EH (cell line): ENCODE data around the gene SALL1.

ENCODE experiments used
- DNase-seq: peaks from one replicate; pipeline ENCODE4 v3.0.0-alpha.2; 2015; ENCODE audit warnings: low read depth

The SALL1 gene

DNA sequence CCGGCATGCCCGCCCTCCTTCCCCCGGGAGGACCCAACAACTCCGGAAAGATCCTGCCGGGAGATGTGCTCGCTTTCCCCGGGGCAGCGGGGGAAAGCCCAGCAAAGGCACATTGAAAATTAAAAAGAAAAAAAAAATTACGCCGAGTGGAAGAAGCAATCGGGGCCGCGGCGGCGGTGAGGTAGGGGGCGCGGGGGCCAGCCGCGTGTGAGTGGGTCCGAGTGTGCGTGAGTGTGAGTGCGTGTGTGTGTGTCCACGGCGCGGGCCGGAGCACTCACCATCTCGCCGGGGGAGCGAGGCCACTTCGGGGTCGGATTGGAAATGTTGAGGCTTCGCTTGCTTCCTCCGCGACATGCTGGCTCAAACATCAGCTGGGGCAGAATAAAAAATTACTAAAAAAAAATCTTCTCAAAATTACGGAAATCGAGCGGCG lies at the start of gene SALL1:
SALL1 (minus strand) TSS at position 383 of the 433 bp plus-strand sequence; CDS start at position 354, 29 bp downstream.
- DNase-seq: peak; percentile 32

DNA sequence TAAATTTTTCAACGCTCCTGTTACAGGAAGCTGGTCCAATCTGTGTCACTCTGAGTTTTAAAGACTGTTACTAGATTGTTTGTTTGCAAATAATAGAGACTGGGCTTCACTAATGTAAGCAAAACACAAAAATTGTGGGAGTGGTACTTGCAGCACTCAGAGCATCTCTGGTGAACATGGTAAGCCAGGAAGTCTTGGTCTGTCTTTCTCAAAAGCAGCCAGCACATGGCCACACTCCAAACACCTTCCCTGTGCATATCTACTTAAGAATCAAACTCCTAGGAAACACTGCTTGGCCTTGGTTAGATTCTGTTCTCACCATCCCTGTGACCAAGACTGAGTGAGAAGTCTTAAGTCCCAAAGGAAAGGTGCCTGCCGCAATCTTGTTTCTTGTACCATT lies 49.7 kb upstream of the SALL1 start:
- DNase-seq: no peak

DNA sequence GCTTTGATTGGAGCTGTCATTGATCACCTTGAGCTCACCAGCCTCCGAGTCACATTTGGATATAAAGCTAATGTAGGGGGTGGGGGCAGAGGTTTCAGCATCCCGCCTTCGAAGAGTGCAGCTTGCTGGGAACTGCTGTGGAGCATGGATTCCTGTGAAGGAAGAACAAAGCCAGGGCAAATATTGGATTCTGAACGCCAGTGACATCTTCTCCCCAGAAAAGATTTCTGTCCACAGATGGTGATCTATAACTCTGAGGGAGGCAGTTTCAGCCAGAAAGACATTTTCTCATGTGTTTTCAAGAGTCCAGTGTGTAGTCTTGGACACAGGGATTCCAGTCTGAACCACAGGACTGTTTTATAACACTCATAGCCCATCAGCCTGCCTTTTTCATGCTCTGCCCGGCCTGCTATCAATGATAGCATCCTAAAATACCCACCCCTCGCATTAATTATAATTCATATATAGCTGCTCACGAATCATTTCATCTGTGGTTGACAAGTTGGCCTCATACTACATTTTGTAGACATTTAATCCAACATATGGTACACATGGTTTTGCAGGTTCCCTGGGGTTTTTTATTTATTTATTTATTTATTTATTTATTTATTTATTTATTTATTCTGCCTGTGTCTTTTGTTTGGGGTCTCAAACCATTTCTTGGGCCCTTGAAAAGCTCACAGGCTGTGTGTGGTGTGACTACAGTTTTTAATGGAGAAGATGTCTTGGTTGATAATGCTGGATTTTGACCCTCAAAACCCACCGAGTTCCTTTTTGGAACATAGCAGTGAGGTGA lies 47.1 kb upstream of the SALL1 start:
- no peak for DNase-seq

DNA sequence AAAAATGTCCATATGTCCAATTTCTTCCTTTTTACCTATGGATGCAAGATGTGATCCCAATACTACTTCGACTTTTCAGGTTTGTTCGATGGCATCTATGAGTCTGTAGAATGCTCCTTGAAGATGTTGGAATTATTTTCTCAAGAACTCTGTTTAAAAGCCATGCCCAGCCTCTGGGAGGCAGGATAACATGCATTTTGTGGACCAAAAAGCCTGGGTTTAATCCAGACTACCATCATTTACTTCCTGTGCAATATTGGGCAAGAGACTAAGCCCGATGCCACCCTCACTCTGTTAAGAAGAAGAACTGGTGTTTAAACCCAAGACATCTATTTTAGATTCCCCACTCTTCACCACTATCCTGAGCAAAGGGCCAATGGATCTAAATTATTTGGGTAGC lies 42.8 kb upstream of the SALL1 start:
- no peak for DNase-seq

DNA sequence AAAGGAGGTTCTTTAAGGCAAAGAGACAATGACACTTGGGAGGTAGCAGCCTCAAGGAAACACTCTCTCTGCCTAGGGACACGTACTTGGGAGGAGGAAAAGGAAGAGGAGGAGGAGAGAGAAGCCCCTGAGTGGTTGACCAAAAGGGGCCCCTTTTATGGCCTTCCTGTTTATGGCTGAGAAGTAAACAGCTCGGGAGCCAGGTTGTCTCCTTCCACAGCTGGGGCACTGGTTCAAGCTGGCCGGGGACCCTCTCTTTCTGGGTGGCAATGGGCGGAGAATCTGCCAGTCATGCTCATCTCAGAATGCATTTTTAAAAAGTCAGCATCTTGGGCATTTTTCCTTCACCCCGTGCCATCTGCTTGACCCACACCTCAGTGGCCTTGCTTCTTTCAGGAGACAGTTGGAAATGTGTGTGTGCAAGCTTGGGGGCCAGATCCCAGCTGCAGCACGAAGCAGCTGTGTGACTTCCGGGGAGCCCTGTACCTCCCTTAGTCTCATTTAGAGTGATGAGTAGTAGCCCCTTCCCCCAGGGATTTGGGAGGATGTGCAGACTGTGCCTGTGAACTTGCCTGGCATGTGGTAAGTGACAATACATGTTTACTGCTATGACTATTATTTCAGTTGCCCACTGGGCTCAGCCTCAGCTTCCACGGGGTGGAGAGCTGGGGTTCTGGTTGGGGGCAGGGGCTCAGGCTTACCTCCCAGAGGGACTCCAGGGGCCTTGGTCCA lies 33.8 kb upstream of the SALL1 start:
- no peak for DNase-seq

DNA sequence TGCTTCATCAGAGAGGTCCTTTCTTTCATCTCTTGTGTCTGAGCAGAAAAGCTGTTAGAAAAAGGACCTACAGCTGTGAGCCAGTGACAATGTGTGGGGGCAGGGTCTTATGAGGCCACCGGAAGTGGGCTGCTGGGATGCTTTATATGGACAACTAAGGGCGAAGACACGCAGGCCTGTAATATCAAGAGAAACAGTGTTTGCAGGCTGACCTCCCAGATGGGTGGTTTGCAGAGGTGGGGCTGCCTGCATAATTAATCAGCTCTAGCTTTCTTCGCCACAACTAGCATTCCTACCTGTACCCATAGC lies 30.4 kb upstream of the SALL1 start:
- peak; percentile 69 for DNase-seq

DNA sequence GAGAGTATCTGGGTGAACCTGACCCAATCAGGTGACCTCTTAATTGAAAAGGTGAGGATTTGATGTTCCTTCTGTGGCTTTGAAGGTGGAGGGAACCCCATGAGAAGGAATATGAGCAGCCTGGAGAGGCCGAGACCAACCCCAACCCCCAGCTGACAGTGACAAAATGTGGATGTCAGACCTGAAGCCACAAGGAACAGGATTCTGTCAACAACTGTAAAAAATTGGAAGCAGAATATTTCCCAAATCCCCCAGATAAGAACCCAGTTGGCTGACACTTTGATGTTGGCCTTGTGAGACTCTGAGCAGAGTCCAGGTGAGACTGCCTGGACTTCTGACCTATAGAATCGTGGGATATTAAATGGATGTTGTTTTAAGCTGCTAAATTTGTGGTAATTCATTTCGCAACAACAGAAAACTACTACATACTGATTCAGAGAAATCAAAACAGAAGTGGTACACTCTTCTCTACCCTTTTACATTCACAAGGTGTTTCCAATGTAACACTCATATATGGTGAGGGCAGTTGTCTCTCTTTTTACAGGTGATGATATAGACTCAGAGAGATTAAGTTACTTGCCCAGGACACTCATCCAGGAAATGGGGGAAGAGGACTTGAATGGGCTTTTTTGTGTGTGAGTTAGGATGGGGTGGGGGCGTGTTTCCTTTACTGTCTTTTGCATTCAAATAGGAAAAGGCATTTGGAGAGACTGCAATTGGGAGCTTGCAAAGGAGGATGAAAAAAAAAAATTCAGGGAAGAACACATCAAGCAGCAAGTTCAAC lies 29.8 kb upstream of the SALL1 start:
- DNase-seq: peak; percentile 8

DNA sequence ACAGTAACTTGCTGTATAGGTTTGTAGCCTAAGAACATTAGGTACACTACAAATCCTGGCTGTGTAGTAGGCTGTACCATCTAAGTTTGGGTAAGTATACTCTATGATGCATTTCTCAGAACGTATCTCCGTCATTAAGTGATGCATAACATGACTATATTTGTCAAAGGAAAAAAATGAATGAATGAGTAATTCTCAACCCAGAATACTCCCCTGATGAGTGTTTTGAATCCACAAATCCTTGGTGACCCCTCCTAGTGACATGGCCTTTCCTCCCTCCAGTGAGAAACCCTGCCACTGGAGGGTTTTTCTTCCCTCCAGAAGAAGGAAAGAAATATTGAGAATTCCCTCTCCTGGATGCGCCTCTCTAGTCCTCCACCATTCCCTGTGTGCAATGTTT lies 24.0 kb upstream of the SALL1 start:
- DNase-seq: peak; percentile 77

DNA sequence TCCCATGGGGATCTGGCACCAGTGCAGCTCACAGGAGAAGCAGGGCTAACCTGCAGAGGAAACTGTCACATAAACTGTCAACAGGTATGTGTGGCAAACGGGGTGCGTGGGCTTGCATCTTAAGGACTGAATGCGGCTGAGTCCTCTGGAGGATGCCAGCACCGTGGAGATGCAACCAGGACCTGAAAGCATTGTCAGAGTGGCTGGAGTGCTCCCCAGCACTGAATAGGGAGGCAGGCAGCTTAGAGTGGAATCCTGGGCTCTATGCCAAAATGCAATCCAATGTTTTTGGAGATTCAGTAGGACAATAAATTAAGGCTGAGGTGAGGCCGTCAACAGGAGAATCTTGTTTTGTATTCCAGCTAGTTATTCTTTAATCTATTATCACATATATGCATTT lies 21.3 kb upstream of the SALL1 start:
- DNase-seq: peak; percentile 14

DNA sequence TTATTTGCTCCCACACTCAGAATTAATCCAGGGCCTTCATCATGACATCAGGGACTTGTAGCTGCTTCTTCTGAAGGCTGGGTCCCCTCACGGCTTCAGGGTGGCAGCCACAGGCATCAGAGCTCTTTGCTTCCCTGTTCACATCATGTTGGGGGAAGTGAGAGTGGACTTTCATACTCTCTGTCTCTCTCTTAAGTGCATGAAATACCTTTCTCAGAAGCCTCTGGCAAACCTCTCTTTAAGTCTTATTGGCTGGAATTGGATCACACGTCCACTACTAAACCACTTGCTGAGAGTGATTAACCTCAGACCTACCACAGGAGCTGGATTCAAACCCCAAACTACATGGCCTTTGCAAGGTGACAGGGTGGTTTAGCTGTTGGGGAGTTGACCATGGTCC lies 17.7 kb upstream of the SALL1 start:
- no peak for DNase-seq

DNA sequence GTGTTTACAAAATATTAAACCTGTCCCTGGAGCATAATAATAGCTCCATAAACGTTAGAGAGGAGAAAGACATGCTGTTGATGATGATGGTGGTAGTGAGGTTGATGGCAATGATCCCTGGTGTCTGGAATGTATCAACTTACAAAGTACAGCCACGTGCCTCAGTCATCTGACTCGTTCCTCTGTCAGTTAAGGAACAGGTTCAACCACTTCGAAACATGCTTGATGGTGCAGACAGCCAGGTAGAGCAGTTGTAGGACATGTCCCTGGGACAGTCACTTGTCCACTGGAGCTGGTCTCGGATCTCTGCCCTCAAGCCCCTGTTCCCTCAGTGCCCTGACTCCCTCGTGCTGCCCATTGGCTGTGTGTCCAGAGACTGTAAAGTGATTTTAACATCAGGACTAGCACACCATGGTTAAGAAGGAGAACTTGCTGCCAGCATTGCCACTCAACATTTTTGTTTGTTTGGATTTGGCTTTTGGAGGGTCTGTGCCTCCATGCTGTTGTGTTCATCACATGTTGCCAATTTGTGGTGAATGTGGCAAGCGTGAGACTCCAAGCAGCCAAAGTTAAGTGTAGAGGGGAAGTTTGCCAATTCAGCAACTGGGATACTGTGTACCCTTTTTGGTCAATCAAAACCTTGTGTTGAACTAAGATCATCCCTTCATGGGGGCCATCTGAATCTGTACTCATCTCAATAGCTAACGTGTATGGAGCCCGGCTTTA lies 16.3 kb upstream of the SALL1 start:
- no peak for DNase-seq

DNA sequence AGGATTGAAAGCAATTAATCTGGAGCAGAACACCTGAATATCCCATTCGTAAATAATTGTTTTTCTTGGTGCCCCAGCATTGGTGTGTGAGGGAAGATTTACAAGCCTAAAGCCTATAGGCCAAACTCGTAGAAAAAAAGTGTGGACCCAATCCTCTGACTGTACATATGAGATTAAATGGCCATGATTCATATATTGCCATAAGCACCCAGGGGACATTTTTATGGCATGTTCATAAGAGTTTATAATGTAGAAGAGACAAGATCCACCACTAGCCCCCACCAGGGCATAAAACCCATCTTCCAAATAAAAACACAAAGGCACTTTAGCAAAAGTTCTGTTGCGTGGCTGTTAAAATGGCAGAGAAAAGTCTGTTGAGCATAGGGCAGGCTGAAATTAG lies 15.5 kb upstream of the SALL1 start:
- peak; percentile 32 for DNase-seq

DNA sequence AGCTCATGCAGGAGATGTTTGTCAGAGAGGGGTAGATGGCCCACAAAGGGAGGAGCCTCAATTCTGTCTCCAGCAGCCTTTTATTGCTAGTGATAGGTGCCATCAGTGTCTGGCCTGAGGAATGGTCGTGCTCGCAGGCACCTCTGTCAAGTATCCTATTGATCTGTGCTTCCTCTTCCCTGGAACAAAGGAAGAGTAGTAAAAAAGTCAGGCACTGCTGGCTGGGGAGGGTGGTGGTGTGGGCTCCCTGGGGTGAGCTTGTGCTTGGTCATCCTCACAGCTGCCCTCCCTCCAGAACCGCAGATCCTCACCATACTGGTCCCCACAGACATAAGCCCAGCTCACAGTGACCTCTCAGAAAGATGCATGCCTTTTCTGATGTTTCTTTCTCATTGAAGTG lies 15.0 kb upstream of the SALL1 start:
- peak; percentile 30 for DNase-seq

DNA sequence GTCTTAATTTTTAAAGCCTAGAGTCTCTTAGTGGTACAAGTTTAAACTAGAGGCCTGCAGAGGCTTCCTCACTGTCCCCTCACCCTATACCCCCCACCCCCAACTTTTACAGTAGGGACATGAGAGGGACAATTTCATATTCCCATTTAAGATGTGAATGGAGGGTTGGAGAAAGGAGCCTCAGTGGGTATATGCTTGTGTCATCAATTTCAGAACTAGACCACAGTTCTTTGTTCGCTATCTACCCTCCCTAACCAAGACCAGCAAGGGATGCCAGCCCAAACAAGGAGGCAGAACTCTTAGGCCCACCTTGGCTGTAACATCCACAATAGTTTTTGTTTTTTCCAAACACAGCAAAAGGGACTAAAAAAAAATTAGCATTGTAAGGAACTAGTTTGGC lies 14.0 kb upstream of the SALL1 start:
- DNase-seq: no peak

DNA sequence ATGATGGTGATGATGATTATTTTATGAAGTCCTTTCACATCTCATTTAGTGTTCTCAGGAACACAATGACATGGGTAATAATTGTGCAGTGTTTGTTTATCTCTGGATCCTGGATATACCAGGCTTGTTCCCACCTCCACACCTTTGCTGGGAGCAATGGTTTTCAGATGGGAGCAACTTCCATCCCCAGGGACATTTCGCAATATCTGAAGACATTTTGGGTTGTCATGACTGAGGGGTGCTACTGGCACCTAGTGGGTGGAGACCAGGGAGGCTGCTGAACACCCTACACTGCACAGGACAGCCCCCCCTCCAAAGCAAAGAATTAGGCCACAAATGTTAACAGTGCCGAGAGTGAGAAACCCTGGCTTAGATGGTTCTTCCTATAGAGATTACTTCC lies 13.5 kb upstream of the SALL1 start:
- DNase-seq: no peak

DNA sequence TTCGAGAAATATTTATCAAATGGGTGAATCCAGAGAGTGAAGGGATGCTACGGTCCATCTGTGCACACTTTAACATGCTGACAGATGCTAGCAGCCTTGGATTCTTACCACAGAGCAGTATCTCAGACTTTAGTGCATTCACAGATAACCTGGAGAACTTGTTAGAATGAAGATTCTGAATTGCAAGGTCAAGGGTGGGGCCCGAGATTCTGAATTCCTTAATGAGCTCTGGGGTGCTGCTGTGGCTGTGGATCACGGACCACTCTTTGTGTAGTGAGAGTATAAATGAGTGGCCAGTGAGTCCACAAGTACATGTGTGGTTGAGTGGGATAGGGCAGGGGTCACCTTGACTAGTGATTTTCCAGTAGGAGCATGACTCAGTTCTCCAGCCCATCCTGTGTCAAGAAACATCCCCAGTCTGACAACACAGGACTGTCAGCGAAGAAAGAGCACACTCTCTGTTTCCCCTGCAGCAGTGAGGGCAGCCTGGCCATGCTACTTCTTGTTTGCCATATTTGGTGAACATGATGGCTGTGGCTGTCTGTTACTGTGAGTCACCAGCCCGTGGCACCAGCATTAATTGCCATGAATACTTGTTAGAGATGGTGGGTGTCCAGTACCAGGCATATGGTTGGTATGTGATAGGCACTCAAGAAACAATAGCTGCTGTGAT lies 13.0 kb upstream of the SALL1 start:
- peak; percentile 95 for DNase-seq

DNA sequence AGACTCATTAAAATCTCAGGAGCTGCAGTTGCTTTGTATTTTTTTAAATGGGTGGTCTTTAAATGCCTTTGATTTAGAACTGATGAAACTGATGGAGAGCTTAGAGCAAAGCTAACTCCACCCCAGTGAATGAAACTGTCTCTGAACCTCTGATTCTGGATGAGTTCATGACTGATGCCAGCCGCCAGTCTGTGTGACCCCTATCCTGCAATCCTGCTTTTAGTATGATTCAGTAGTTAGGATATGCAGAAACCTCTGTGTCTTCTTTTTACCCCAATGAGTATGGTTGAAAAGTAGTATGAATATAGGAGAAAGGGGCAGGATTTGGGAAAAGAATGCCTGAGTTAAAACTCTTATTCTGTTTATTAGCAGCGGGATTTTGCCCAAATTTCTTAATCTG lies 12.3 kb upstream of the SALL1 start:
- peak; percentile 85 for DNase-seq

DNA sequence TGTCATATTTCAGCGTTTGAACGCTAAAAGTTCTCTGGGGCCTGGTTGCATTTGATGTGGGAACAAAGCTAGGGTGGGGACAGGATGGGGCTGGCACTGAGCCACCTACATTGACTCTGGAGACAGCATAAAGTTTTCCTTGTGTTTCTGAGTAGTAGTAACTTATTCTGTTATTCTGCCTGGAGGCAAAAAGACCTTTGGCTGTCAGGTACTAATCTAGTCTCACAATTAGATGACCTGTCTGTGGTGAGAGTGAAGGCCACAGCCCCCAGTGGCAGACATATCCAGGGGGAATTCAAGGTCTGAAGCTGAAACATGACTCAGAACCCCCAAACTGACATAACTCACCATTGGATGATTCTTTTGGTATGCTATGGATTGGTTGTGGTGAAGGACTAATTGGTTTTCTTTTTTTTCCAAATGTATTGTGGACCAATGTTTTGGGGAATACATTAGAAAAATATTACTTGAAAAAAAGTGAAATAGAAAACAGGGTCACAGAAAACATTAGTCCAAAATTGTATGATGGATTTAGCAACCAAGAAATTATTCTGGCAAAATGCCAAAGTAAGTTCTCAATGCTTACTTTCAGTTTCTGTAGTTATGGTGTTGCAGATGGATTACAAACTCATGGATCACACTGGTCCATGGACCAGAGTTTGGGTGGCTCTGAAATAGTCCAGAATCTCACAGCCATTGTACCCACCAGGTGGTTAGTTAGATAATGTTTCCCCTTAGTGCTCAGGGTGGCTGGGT lies 10.5 kb upstream of the SALL1 start:
- peak; percentile 70 for DNase-seq

DNA sequence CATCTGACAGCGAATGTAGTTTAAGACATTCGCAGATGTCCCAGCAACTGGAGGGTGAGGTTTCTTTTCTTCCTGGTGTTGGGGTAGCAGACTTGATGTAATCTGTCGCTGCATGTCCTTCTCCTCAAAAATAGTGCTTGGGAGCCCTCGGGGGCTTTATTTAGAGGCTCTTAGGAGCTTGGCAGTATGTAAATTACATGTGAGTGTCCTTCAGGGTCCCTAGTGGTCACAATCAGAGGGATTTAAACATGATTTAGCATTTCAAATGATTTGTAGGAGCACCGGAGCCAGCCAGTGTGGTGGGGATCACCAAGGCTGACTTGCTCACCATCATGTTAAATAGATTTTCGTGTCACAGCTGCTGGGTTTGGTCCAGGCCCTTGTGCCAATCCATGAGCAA lies 8.8 kb upstream of the SALL1 start:
- DNase-seq: peak; percentile 17

DNA sequence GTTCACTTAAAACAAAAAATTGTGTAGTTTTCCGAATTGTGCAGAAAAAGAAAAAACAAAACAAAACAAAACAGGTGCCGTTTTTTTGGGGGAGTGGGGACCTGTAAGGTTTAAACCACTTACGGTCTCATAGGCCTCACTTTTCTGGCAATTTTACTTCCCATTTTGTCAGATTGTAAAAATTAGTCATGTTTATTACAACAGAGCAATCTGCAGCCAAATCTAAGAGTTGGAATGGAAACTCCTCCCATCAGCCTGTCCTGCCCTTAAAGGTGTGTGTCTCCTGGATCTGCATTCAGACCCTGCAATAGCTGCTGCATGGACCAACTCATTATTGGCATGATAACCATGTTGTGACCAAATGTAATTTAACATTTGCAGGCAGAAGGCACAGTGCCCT lies 8.2 kb upstream of the SALL1 start:
- peak; percentile 21 for DNase-seq

DNA sequence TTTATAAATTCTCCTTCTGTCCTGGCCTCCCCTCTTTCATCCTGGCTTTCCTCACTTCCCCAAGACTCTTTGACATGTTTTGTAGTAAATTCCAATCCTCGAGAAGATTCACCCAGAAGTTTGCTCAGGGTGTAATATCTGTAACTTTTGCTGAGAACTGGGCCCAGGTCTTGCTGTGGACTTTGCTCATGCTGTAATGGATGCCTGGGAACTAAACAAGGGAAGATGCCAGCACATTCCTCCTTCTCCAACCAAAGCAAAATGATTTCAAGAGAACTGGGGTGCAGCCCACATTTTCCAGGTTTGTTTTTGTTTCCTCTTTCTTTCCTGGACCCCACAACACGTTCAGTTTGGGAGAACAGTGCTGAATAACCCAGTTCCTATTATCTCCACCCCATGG lies 6.6 kb upstream of the SALL1 start:
- peak; percentile 43 for DNase-seq
